ENCODE measurements around the gene RGR.
A peak's percentile ranks its signal among the peaks of the same experiment; 100 is the strongest.

Gene RGR

GRCh38 chr10:84302223-84302622 lies 57.4 kb downstream of the RGR start:
- no peak for DNase-seq

- no peak for DNase-seq
Observed at GRCh38 chr10:84306751-84307384, 62.0 kb downstream of the RGR start.

GRCh38 chr10:84308021-84308420 lies 63.2 kb downstream of the RGR start:
- DNase-seq, result no peak

DNA sequence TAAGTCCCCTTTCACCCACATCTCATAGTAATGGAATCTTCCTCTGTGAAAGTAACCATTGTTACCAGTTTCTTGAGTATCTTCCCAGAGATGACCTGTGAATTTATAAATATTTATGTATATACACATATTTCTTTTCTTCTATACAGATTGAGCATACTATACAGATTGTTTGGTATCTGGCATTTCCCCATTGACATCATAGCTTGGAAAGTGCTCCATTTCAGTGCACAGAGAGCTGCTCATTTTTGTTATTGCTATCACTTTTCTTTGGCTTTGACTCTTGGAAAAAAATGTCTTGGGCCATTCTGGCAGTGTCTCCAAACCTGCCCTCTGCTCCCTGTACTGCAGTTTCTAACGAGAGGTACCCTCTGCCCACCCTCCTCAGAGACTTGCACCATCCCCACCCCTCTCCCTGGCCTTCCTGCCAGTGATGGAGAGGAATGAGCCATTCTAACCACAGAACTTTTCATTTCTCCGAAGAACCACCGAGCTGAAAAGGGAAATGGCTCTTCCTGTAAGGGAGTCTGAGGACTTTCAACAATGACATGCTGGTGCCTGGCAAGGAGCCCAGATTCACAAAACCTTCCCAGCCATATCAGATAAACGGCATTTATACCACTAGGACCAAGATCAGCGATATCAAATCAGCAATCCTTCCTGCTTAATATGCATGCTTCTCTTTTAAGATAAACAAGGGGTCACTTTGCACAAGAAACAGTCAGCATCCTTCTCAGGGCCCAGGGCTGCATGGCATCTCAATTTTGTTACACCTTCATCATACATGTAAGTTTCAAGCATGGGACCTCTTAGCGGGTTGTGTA lies 63.8 kb downstream of the RGR start:
- DNase-seq, result peak; percentile 43
